ENCODE results near the gene PEAR1. TPM values are rescaled to one million over a fixed set of nuclear protein-coding genes. Genes with fewer than 3 reads are reported as not detected.
A peak's percentile ranks its signal among the peaks of the same experiment; 100 is the strongest.

Gene PEAR1
- total RNA-seq, 1 experiment from 2014 or later = 3.0 TPM

DNA sequence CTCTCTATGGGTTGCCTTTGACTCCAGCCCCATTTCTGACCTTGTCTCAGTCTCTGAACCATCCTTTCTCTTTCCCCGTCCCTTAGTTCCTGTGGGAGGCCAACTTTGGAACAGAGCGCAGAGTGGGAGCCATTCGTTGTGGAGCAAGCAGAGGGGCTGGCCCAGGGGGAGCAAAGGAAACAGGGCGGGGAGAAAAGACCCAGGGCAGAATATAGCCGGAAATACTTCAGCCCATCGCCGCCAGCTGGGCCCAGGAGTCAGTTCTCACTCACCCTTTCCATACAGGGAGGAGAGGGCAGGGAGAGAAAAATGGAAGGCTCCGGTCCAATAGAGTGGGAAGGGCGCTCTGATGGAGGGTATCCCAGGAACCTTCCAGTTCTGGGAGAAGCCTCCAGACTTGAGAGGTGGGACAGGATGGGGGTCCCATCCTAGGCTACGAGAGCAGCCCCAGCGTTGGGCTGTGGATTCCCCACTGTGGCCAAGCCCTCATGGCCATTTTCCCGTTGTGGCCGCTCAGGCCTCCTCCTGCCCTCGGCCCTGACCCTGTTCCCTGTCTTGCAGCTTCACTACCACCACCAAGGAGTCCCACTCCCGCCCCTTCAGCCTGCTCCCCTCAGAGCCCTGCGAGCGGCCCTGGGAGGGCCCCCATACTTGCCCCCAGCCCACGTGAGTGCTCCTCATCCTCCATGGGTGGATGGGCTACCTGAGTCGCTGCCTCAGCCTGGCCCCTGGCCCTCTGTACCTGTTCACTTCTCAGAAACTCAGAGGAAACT is 10.9 kb downstream of the PEAR1 start:
- H3K27me3 Mint-ChIP-seq (ENCODE audit: unreplicated experiment) = peaks cover 77% of the 10 kb centered on the region
- no peak overlapping the region for H3K4me3 Mint-ChIP-seq (ENCODE audit: low read depth, unreplicated experiment)
- TF ChIP-seq, protein P1, sequence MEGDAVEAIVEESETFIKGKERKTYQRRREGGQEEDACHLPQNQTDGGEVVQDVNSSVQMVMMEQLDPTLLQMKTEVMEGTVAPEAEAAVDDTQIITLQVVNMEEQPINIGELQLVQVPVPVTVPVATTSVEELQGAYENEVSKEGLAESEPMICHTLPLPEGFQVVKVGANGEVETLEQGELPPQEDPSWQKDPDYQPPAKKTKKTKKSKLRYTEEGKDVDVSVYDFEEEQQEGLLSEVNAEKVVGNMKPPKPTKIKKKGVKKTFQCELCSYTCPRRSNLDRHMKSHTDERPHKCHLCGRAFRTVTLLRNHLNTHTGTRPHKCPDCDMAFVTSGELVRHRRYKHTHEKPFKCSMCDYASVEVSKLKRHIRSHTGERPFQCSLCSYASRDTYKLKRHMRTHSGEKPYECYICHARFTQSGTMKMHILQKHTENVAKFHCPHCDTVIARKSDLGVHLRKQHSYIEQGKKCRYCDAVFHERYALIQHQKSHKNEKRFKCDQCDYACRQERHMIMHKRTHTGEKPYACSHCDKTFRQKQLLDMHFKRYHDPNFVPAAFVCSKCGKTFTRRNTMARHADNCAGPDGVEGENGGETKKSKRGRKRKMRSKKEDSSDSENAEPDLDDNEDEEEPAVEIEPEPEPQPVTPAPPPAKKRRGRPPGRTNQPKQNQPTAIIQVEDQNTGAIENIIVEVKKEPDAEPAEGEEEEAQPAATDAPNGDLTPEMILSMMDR (IDR thresholded peaks at IDR 0.05; ENCODE audit: unreplicated experiment) = no peak
- peaks cover 10% of the 10 kb centered on the region for H3K4me1 Mint-ChIP-seq (ENCODE audit: low read depth, unreplicated experiment)
- H3K36me3 Mint-ChIP-seq (ENCODE audit: insufficient read depth, unreplicated experiment) = peaks cover 10% of the 10 kb centered on the region
- DNase-seq = no peak
- no peaks in the 10 kb centered on the region for H3K9me3 Mint-ChIP-seq (ENCODE audit: low read depth, unreplicated experiment)
- CTCF ChIA-PET = interaction anchor here (0.6 to 1.3 kb wide), 3 partner anchors 22 to 1753 kb away, joined by 3 to 12 read pairs (median 5); no protein-coding TSS in a partner anchor
- BruUV-seq (replicated peaks) = no TSS peak
- no peak overlapping the region for H3K27ac Mint-ChIP-seq (ENCODE audit: unreplicated experiment)
- intact Hi-C loops (cut with micrococcal nuclease; ENCODE audit: unreplicated experiment) = no loop called here

DNA sequence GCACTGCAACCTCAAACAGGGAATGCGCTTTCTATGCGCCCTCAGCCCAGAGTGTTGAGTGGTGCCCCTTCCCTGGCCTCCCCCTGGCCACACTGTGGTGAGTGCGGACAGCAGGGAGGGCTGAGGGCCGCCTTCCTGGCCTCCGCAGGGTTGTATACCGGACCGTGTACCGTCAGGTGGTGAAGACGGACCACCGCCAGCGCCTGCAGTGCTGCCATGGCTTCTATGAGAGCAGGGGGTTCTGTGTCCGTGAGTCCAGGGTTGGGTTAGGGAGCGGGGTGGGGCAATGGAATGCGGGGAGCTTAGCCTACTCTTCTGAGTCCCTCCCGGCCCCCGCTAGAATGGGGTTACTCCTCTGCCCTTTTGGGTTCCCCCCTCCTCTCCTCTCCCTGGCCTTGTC is 11.7 kb downstream of the PEAR1 start:
- Mint-ChIP-seq H3K4me3 (ENCODE audit: low read depth, unreplicated experiment) (no peak overlapping the region), H3K9me3 (ENCODE audit: low read depth, unreplicated experiment) (no peaks in the 10 kb centered on the region), H3K27me3 (ENCODE audit: unreplicated experiment) (peaks cover 74% of the 10 kb centered on the region), H3K27ac (ENCODE audit: unreplicated experiment) (no peak overlapping the region), H3K36me3 (ENCODE audit: insufficient read depth, unreplicated experiment) (peaks cover 10% of the 10 kb centered on the region), H3K4me1 (ENCODE audit: low read depth, unreplicated experiment) (peaks cover 10% of the 10 kb centered on the region)
- intact Hi-C loops (cut with micrococcal nuclease; ENCODE audit: unreplicated experiment) = no loop called here
- CTCF ChIA-PET = no interaction called here
- TF ChIP-seq, protein P1 (IDR thresholded peaks at IDR 0.05; ENCODE audit: unreplicated experiment) = no peak
- BruUV-seq (replicated peaks) = no TSS peak
- DNase-seq = no peak

DNA sequence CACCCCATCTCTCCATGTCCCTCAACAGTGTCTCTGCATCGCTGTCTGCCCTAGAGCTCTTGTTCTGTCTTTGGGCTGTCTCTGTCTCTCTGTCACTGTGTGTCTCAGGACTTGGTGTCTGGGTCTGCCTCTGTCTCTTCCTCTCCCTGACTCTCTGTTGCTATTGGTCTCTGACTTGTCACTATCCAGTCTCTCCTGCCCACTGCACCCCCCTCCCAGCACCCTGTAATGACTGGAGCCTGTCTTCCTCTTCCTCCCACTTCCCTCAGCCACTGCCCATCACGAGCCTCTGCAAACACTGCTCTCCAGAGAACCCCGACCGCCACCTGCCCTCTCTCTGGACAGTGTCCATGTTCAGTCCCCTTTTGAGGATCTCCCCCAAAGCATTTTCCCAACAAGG is 12.1 kb downstream of the PEAR1 start:
- DNase-seq = no peak
- Mint-ChIP-seq H3K36me3 (ENCODE audit: insufficient read depth, unreplicated experiment) (peaks cover 10% of the 10 kb centered on the region), H3K4me3 (ENCODE audit: low read depth, unreplicated experiment) (no peak overlapping the region), H3K4me1 (ENCODE audit: low read depth, unreplicated experiment) (peaks cover 10% of the 10 kb centered on the region), H3K27ac (ENCODE audit: unreplicated experiment) (no peak overlapping the region), H3K27me3 (ENCODE audit: unreplicated experiment) (peaks cover 74% of the 10 kb centered on the region), H3K9me3 (ENCODE audit: low read depth, unreplicated experiment) (no peaks in the 10 kb centered on the region)
- no TSS peak for BruUV-seq (replicated peaks)
- TF ChIP-seq, protein P1 (IDR thresholded peaks at IDR 0.05; ENCODE audit: unreplicated experiment) = no peak
- intact Hi-C loops (cut with micrococcal nuclease; ENCODE audit: unreplicated experiment) = no loop called here
- CTCF ChIA-PET = no interaction called here

DNA sequence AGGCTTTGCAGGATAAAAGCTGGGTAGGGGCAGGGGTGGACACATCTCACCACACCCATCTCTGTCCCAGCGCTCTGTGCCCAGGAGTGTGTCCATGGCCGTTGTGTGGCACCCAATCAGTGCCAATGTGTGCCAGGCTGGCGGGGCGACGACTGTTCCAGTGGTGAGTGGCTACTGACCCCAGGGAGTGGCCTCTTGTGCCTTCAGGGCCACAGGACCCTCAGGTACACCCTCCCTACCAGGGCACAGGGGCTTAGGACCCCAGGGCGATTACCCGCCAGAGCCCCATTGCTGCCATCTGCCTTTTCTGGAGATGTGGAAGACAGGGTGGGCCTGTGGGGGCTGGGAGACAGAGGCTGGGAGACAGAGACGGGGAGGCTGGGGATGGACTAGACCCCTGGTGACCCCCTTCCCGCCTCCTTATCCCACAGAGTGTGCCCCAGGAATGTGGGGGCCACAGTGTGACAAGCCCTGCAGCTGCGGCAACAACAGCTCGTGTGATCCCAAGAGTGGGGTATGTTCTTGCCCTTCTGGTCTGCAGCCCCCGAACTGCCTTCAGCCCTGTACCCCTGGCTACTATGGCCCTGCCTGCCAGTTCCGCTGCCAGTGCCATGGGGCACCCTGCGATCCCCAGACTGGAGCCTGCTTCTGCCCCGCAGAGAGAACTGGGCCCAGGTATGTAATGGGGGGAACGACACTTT is 12.8 kb downstream of the PEAR1 start:
- Mint-ChIP-seq H3K27ac (ENCODE audit: unreplicated experiment) (no peak overlapping the region), H3K4me1 (ENCODE audit: low read depth, unreplicated experiment) (peaks cover 10% of the 10 kb centered on the region), H3K36me3 (ENCODE audit: insufficient read depth, unreplicated experiment) (peaks cover 10% of the 10 kb centered on the region), H3K27me3 (ENCODE audit: unreplicated experiment) (peaks cover 67% of the 10 kb centered on the region), H3K4me3 (ENCODE audit: low read depth, unreplicated experiment) (peak overlapping the region; percentile 74), H3K9me3 (ENCODE audit: low read depth, unreplicated experiment) (no peaks in the 10 kb centered on the region)
- CTCF ChIA-PET = no interaction called here
- DNase-seq = no peak
- TF ChIP-seq, protein P1 (IDR thresholded peaks at IDR 0.05; ENCODE audit: unreplicated experiment) = no peak
- intact Hi-C loops (cut with micrococcal nuclease; ENCODE audit: unreplicated experiment) = no loop called here
- BruUV-seq (replicated peaks) = no TSS peak
